HG02870 (cell line): ENCODE results near the gene TRPM2.
"Not testable (repeated sequence)": the region's sequence is repeated elsewhere in the genome, so short reads cannot be mapped to it uniquely, and the experiment has no call there.

Experiments used
- ATAC-seq: cut with Tn5 transposase; IDR thresholded peaks from one replicate; pipeline ENCODE4 v1.9.1; 2021; ENCODE audit warnings: mild to moderate bottlenecking, moderate library complexity; ENCODE audit not compliant: unreplicated experiment

Gene TRPM2

DNA sequence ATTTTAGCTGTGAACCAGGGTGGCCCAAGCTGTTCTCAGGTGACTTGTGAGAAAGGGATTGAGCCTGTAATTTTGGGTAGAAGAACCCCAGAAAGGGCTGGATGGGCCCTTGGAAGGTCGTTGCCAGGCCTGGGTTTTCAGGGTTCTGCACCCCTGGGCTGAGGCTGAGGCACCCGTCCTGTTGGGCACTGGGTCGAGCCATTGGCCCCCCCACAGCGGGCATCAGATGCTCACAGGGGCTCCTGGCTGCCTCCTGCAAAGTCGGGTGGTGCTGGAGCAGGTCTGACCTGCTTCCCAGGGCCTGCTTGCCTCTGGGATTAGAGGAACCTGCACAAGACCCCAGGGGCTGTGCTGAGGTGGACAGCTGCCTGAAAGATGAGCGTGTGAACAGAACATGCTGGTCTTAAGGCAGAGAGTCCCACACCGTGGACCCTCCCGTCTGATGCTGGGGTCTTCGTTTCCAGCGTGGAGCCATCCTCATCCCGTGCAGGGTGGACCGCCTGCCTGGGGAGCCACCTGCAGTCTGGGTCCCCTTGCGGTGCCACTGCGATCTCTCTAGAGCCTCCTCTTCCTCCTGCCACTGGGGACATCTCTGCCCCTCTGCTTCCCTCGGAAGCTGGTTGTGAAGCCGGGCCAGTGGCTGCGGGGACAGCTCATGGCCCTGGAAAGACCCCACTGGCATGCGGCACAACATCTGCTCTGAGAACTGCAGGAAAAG, 1.7 kb upstream of the TRPM2 start:
- no peak for ATAC-seq

DNA sequence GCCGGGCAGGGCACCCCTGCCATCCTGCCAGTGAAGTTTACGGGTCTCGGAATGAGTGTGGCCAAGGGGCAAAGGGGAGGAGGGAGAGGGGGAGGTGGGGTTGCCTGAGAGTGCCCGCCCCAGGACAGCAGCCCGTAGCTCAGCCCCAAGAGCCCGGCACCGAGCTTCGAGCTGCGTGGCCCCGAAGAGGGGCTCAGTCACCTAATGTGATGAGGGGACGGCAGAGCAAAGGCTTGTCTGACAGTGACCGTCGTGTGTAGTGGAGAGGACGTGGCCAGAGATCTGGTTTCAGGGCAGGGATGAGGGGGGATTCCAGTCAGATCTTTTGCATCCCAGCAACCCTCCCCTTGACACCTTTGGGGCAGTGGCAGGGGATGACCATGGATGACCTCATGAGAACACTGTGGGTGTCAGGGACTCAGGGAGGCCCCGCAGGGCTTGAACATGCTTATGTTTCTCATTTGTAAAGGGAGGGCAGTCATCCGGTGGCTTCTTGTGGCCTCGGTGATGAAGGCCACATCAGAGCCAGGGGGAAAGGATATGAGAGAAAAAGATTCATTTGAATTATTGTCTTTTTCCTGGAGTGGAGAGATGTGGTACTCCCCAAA, 1.1 kb upstream of the TRPM2 start:
- no peak for ATAC-seq

DNA sequence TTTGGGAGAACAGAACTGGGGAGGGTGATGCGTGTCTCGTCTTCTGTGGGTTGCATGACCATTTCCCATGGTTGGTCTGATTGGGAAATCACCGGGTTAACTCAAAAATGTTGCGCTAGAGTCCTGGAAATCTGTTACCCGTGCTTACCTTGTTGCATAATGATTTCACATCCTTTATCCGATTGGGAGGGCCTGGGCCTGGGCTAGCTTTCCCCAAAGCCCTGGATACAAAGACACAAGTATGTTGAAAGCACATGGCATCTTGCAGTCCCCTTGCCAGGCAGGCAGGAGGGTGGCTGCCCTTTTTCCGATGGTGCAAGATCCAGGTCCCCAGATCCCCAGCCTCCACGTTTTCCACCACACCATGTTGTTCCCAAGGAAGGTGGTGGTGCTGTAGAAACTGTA, 582 bp downstream of the TRPM2 start:
- no peak for ATAC-seq

DNA sequence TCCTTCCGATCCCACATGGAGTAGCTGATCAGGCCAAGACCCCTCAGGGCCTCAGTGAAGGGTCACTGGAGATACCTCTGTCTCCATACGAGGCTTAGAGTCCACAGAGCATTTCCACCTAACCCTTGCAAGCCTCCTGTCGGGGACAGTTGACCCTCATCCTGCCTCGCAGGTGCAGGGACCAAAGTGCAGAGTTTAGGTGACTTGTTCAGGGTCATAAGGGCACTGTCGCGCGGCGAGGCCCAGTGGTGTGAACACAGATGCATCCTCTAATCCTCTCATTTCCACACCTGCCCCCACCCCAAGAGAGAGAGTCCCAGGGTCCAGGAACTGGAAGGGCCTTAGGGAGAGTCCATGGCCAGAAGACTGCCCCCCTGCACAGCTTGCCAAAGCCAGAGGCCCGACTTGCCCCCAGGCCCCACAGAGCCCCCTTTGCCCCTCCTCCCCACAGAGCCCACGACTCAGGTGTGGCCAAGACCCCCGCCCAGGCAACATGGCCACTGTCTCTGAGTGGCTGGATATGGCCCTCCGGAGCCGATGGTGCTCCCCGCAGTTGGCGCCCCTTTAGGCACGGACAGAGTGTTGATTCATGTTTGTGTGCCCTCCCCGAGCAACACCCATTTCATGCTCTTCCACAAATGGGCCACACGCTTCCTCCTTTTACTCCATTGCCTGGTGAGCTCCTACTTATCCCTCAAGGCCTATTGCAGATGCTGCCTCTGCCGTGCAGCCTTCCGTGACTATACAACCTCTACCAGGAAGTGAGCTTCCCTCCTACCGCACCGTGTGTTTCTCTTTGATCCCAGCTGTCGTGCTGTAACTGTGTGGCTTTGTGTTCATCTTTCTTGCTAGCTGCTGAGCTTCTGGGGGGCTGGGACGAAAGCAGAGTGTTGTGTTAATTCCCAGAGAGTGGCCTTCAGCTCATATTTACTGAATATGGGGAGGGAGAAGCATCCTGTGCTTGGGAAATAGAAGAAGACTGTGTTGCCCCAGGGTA, 1.7 kb downstream of the TRPM2 start:
- ATAC-seq = no peak

DNA sequence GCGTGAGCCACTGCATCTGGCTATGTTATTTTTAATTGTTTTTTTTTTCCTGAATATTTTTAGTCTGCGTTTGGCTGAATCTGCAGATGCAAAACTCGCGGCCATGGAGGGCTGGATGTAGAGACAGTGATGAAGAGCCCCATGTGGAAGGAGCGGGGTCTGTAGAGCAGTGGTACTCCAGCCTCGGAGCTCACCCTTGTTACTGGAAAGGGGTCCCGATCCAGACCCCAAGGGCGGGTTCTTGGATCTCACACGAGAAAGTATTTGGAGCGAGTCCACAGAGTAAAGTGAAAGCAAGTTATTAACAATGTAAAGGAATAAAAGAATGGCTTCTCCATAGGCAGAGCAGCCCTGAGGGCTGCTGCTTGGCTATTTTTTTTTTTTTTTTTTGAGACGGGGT, 2.7 kb downstream of the TRPM2 start:
- no peak for ATAC-seq

DNA sequence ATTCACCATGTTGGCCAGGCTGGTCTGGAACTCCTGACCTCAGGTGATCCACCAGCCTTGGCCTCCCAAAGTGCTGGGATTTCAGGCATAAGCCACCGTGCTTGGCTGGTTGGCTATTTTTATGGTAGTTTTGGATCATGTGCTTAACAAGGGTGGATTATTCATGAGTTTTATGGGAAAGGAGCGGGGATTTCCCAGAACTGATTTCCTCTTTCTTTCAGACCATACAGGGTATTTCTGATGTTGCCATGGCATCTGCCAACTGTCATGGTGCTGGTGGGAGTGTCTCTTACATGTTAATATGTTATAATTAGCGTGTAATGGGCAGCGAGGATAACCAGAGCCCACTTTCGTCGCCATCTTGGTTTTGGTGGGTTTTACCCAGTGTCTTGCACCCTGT, 3.2 kb downstream of the TRPM2 start:
- ATAC-seq = no peak

DNA sequence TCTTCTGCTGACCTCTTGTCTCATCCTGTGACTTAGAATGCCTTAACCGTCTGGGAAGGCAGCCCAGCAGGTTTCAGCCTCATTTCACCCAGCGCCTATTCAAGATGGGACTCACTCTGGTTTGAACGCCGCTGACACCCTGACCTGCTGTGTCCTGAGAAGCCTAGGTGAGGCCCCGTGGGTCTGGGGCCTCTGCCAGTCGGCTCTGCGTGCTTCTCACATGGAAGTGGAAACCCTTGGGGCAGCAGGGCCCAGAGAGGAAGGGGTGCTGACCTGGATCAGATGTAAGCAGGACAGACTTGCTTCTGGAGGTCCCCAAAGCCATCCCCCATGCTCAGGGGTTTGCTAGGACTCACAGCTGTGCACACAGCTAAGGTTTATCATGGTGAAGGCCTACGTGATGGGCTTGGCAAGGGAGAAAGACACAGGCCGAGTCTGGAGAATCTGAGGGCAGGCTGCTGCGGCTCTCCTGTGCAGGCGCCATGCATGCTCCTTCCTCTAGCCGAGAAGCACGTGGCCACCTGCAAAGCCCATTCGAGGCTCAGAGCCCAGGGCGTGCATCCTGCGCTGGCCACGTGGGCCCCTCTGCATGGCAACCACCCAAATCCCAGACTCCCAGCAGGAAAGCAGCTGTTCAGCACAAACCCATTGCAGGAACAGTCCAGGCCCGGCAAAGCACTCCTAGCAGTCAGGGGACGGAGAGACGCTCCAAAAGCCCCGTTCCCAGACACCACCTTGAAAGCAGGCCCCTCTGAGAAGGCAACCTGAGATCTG, 3.8 kb downstream of the TRPM2 start:
- no peak for ATAC-seq

DNA sequence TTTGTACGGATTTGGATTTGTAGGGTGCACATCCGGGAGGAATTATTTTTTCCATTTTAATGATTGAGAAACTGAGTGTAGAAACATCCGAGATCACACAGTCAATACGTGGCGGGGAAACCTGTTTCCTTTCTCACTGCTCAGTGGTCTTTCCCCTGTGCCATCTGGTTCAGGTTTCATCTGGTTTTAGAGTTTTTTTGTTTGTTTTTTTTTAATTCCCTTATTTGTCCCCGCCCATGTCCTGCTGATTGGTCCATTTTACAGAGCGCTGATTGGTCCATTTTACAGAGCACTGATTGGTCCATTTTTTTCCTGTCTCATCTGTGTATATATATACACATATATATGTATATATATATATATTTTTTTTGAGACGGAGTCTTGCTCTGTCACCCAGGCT, 6.0 kb downstream of the TRPM2 start:
- no peak for ATAC-seq

DNA sequence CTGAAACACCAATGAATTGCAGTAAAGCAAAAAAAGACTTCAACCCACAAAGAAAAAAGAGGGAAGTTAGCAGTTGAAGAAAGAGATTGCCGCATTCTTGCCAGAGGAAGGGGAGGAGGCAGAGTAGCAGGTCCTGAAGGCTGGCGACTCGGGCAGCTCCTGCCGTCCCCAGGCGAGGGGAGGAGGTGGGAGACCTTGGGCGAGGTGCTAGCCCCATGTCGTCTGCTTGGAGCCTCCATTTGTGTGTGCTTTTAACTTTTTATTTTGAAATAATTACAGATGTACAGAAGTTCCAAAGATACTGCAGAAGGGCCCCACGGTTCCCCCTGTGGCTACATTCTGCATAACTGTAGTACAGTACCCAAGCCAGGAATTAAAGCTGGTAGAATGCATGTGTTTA, 6.7 kb downstream of the TRPM2 start:
- ATAC-seq = no peak

DNA sequence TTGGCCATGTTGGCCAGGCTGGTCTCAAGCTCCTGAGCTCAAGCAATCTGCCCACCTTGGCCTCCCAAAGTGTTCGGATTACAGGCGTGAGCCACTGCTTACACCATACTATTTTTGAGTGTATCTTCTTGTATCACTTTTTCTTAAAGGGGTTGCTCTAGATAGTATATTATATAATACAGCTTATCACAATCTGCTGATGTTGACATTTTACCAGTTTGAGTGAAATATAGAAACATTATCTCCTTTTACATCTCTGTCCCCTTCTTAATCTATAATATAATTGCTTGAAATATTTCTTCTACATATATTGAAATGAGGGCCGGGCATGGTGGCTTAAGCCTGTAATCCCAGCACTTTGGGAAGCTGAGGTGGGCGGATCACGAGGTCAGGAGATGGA, 8.5 kb downstream of the TRPM2 start:
- ATAC-seq = not testable (repeated sequence)

DNA sequence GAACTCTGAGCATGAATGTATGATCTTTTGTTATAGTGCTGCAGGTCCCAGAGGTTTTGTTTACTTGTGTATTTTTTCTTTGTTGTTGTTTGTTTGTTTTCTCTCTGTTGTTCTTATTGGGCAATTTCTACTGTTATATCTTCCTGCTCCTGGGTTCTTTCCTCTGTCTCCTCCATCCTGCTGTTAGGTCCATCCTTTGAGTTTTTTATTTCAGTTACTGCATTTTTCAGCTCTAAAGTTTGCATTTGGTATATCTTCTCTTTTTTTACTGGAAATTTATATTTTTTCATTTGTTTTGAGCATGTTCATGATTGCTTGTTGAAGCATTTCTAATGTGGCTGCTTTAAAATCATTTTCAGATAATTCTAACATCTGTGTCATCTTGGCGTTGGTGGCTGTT, 9.9 kb downstream of the TRPM2 start:
- no peak for ATAC-seq

DNA sequence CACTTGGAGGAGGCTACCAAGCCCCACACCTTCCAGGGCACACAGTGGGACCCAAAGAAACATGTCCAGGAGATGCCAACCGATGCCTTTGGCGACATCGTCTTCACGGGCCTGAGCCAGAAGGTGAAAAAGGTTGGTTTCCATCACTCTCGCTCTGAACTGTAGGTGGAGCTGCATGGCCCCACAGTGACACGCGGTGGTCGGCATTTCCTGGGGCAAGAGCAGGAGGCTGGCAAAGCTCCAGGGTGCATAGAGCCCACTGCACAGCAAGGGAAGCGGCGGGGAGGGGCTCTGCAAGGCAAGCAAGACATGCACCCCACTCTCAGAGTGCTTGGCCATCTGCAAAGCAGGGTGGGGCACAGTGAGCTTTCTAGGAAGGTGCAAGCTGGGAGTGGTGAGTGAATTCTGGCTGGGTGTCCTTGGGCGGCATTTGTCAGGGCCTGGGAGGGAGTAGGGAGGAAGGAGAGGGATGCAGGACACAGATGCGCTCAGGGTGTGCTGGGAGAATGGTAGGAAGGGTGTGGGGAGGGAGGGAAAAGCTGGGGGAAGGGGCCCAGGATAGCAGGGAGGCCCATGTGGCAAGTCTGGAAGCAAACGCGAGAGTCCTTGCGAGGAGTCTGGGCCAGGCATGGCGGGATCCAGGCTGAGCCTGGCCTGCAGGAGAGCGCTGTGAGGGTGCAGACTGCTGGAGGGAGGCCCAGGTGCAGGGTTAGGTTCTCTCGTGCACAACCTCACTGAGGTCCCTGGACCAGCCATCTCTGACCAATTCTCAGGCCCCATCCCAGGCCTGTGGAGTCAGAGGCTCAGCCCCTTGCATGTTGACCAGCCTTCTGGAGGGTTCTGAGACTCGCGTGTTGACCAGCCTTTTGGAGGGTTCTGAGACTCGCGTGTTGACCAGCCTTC, 11.0 kb downstream of the TRPM2 start:
- no peak for ATAC-seq

DNA sequence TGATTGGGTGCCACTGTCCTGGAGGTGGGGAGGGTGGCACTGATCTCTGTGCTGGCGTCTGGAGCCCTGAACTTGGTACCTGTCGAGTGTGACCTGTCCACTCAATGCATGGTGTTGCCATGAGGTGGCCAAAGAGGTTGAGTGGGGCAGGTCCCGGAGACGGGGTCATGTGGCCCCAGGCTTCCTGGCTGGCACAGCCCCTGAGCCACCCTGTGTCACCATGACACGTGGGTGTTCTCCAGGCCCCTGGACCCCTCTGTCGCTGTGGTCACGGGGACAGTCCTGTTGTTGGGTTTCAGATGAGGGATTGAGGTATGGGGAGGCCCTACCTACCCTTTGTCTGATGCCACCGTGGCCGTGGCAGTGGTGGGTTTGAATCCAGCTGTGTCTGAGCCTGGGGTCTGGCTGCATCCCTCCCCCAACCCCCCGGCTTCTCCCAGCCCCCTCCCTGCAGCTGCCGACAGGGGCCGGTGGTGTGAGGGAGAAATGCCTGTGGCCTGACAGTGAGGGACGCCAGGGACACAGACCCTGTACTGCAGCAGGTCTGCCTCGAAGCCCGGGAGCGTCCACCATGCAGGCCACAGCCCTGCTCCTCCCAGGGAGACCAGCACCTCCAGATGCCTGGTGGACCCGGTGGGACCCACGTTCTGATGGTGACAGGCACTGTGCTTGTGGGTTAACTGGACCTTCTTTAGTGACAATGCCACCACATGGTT, 12.0 kb downstream of the TRPM2 start:
- ATAC-seq = no peak

DNA sequence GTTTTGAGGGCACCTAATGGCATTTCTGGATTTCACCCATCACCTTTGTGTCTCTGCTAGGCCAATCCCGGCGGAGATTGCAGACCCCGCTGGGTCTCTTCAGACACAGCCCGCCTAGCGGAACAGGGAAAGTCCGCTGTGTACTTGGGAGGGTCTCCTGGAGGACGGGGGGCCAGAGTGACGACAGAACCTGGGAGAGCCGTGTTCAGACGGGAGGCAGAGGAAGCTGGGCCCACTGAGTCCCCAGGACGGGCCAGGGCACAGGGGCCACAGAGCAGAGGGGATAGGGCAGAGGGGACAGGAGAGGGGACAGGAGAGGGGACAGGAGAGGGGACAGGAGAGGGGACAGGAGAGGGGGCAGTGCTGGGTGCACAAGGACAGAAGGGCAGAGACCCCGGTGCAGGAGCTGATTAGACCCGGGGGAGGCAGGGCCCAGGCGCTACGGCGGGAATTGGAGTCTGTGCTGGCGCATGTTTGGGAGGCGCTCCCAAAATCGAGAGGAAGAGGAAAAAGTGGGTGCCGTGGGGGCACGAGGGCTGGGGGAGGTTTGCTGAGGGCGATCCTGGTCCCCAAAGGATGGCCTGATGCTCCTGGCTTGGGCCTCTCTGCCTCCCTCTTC, 12.7 kb downstream of the TRPM2 start:
- ATAC-seq = no peak

DNA sequence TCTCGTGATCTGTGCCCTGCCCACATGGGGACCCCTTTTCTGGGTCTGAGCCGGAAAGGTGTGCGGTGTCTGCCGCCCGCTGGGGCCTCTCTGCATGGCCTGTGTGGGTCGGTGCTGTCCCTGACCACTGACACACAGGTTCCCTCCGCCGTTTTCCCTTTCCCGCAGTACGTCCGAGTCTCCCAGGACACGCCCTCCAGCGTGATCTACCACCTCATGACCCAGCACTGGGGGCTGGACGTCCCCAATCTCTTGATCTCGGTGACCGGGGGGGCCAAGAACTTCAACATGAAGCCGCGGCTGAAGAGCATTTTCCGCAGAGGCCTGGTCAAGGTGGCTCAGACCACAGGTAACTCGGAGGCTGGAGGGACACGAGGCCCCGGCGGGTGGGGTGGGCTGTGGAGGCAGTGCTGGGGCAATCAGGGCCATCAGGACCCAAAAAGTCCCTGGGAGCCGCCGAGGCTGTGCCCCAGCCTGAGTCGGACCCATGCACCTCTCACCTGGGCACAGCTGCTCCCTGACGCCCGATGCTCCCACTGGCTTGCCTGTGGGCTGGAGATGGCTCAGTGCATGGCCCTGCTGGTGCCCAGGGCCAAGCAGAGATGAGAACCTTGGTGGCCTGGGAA, 13.3 kb downstream of the TRPM2 start:
- no peak for ATAC-seq

DNA sequence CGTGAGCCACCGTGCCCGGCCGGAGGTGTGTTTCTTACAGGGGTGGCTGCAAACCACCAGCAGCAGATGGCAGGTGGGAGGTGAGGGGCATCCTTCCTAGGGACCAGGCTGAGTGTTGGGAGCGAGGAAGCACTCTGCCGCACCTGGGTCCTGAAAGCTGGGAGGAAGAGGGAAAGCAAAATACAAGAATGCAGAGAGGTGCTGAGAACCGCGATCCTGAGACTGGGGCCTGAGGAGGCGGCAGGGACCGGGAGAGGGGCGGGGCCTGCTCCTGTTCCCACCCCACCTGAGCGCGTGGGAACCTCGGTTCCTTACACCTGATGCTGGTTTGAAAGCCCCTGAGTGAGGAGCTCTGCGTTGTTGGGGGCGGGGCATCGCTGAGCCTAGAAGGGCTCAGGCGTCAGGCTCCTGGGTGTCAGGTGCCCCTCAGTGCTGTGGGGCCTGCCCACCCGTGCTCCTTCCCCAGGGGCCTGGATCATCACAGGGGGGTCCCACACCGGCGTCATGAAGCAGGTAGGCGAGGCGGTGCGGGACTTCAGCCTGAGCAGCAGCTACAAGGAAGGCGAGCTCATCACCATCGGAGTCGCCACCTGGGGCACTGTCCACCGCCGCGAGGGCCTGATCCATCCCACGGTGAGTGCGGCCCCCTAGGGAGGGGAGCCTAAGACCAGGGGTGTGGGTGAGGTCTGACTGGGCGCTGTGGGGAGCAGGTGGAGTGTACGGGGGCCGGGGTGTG, 15.5 kb downstream of the TRPM2 start:
- no peak for ATAC-seq

DNA sequence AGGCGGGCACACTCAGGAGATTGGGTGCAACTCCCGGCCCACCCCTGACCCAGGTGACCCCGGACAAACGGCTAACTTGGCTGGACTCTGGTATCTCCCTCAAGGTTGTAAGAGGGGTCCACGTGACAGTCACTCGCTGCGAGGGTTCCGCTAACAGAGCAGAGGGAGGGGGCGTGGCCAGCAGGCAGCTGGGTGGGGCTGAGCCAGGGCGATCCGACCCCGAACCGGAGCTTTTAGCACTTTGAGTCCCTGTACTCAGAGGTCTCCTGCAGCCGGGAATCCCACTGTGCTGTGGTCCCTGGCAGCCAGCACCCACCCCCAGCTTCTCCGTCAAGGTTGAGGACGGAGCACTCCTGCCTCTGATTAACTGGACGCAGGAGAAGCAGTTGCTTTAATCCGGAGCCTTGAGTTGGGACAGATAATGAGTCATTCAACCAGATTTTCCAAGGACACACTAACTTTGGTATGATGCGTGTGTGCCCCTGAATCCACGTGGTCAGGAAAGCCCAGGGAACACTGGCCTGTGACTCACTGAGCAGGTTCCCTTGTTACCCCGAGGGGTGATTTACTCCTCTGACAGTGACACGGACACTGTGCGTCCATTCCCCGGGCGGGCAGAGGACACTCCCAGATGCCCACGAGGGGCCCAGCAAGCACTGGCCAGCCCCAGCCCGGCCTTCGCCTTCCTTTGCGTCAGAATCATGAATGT, 16.8 kb downstream of the TRPM2 start:
- no peak for ATAC-seq
